Neural progenitor cell (in vitro differentiated cells): Measurements from ENCODE around the gene FCMR.
"Not testable (repeated sequence)": the region's sequence is repeated elsewhere in the genome, so short reads cannot be mapped to it uniquely, and the experiment has no call there.

Source experiments
- EZH2 ChIP-seq: fragments of 200-600 bp; sonication (generic); IDR thresholded peaks from 2 replicates; pipeline ENCODE4 v1.6.1; 2017; ENCODE audit warnings: antibody characterized with exemption, mild to moderate bottlenecking, moderate library complexity
- TF ChIP-seq, protein P1 (sequence below): fragments of 200-600 bp; sonication (generic); IDR thresholded peaks from 2 replicates; pipeline ENCODE4 v1.5.1; 2017; ENCODE audit warnings: antibody characterized with exemption, mild to moderate bottlenecking

DNA sequence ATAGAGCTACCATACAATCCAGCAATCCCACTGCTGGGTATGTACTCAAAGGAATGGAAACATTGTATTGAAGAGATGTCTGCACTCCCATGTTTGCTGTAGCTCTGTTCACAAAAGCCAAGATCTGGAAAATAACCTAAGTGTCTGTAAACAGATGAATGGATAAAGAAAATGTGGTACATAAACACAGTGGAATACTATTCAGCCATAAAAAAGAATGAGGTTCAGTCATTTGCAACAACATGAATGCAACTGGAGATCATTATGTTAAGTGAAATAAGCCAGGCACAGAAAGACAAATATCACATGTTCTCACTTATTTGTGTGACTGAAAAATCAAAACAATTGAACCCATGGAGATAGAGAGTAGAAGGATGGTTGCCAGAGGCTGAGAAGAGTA, 68.0 kb downstream of the FCMR start:
- TF ChIP-seq, protein P1, sequence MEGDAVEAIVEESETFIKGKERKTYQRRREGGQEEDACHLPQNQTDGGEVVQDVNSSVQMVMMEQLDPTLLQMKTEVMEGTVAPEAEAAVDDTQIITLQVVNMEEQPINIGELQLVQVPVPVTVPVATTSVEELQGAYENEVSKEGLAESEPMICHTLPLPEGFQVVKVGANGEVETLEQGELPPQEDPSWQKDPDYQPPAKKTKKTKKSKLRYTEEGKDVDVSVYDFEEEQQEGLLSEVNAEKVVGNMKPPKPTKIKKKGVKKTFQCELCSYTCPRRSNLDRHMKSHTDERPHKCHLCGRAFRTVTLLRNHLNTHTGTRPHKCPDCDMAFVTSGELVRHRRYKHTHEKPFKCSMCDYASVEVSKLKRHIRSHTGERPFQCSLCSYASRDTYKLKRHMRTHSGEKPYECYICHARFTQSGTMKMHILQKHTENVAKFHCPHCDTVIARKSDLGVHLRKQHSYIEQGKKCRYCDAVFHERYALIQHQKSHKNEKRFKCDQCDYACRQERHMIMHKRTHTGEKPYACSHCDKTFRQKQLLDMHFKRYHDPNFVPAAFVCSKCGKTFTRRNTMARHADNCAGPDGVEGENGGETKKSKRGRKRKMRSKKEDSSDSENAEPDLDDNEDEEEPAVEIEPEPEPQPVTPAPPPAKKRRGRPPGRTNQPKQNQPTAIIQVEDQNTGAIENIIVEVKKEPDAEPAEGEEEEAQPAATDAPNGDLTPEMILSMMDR: not testable (repeated sequence)
- TF ChIP-seq EZH2: not testable (repeated sequence)
